Fibroblast of skin of left quadriceps (primary cell): ENCODE results near the gene AMH.
"Not testable (repeated sequence)": the region's sequence is repeated elsewhere in the genome, so short reads cannot be mapped to it uniquely, and the experiment has no call there.

Experiments
- DNase-seq, 2 experiments: peaks; one replicate each; pipeline ENCODE4 v3.0.0-alpha.2; 2013; ENCODE audit warnings: low read depth in 2 of 2

AMH gene

GRCh38 chr19:2249010-2249866, at the start of gene AMH:
Gene AMH (plus strand): TSS chr19:2249323. CDS start chr19:2249333, 10 bp downstream.
- DNase-seq, result no peak

GRCh38 chr19:2199861-2200623, 49.1 kb upstream of the AMH start:
- no peak for DNase-seq

GRCh38 chr19:2200624-2201294, 48.4 kb upstream of the AMH start:
- not testable (repeated sequence) for DNase-seq

DNA sequence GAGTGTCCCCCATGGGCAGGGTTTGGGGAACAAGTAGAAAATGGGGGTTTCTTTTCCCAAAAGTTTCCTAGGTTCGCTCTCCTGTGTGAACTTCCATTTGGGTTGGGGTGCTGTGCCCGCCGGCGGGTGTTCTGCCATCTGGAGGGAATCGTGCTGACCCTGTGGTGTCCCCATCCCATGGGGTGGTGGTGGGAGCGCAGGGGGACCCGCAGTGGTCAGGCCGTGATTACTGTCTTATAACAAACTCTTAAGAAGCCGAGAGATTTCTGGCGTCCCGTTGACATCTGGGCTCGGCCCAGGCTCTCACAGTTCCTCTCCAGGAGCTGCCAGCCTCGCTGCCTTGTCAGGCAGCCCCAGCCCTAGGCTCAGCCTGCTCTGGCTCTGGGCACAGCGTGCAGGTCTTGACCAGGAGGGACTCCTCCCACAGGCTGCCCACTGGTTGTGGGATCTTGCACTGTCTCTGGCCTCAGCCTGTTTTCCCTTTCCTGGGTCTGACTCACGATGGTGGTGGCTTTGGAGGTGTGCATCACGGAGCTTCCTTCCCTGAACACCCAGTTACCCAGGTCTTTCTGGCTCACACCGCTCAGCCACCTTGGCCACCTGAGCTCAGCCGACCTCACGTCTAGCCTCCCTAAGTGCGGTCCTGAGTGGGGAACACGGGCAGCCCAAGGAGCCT, 47.5 kb upstream of the AMH start:
- no peak for DNase-seq

- no peak for DNase-seq
Measured at GRCh38 chr19:2202366-2202765, 46.8 kb upstream of the AMH start.

- no peak for DNase-seq
Measured at GRCh38 chr19:2207008-2207407, 42.1 kb upstream of the AMH start.

- DNase-seq, result peak; percentile 22 to 39
Measured at GRCh38 chr19:2207991-2208860, 40.9 kb upstream of the AMH start.

GRCh38 chr19:2208975-2209374, 40.1 kb upstream of the AMH start:
- DNase-seq, result no peak

- no peak for DNase-seq
Measured at GRCh38 chr19:2209408-2209807, 39.7 kb upstream of the AMH start.

- DNase-seq, result no peak
Measured at GRCh38 chr19:2210206-2210605, 38.9 kb upstream of the AMH start.

DNA sequence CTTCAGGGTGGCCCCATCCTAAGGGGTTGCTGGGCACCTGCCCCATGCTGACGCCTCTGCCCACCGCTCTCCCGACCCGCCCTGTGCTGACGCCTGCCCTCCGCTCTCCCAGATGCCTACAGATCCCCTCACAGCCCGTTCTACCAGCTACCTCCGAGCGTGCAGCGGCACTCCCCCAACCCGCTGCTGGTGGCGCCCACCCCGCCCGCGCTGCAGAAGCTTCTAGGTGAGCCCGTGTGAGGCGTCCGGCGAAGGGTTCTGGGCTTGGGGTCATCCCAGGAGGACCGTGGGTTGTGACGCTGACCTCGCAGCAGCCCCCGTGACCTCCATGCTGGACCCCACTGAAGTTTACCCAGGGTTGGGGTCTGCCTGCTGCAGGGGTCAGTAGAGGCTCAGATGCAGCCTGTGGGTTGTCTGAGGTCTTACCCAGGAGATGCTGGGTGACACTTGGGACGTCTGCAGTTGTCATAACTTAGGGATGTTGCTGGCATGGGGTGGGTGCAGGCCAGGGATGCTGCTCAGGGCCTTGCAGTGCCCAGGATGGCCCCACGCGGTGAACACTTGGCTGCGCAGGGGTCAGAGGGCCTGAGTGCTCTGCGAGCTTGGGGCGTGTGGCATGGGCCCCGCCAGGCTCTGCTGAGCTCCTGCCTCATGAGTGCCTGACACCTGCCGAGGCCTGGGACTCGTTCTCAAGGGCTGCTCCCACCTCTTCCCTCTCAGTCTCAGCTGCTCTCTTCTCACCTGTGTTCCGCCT, 38.0 kb upstream of the AMH start:
- no peak for DNase-seq

GRCh38 chr19:2212861-2213711, 36.0 kb upstream of the AMH start:
- DNase-seq, result no peak

- DNase-seq, result no peak
Measured at GRCh38 chr19:2213799-2214198, 35.3 kb upstream of the AMH start.

- DNase-seq, result no peak
Measured at GRCh38 chr19:2214251-2214650, 34.9 kb upstream of the AMH start.

DNA sequence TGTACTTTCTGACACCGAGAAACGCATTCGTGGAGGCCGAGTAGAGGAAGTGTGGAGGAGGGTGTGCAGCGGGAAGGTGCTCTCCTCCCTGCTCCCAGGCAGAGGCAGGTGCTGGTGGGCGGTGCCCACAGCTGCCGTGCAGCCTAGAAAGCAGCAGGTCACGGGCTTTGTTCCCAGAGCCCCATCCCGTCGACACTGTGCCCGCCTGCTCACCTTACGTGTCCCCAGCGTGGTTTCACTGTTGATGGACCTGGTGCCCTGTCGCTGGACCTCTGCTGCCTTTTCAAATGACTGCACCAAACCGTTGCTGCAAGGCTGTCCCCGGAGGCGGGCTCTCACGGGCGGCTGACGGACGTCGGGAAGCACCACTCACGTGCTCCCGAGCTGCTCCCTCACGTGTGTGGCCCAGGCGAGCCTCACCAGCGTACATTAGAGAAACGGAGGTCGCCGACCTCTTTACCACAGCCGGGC, 33.8 kb upstream of the AMH start:
- DNase-seq, result no peak

DNA sequence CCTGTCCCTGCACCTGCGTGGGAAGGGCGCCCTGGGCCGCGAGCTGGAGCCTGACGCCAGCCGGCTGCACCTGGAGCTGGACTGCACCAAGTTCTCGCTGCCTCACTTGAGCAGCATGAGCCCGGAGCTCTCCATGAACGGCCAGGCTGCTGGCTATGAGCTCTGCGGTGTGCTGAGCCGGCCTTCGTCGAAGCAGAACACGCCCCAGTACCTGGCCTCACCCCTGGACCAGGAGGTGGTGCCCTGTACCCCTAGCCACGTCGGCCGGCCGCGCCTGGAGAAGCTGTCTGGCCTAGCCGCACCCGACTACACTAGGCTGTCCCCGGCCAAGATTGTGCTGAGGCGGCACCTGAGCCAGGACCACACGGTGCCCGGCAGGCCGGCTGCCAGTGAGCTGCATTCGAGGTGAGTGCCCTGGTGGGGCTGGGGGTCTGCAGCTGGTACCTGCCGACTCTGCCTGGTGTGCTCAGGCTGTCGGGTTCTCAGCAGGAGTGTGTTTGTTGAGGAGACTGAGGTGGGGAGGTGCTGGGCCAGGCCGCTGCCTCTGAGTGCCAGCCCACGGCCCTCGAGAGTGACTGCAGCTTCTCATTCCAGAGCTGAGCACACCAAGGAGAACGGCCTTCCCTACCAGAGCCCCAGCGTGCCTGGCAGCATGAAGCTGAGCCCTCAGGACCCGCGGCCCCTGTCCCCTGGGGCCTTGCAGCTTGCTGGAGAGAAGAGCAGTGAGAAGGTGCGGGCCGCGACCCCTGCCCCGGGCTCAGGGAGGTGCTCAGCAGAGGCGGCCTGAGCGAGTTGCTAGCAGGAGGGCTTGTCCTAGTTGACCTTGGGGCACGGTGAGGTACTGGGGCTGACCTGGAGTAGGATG, 32.5 kb upstream of the AMH start:
- DNase-seq, result no peak

GRCh38 chr19:2217591-2217990, 31.5 kb upstream of the AMH start:
- DNase-seq, result no peak

- no peak for DNase-seq
Measured at GRCh38 chr19:2219726-2220125, 29.4 kb upstream of the AMH start.
